Glutamatergic neuron (in vitro differentiated cells): ENCODE measurements around the gene MYOG. TPM values are rescaled to one million over a fixed set of nuclear protein-coding genes. Genes with fewer than 3 reads are reported as not detected.
A peak's percentile ranks its signal among the peaks of the same experiment; 100 is the strongest.

Experiments used
- DNase-seq: peaks from one replicate; pipeline ENCODE4 v3.0.0; 2022
- H3K27ac Mint-ChIP-seq: one replicate; pipeline ENCODE4 v1.8.0; 2020; ENCODE audit warnings: mild to moderate bottlenecking, mixed read lengths, inconsistent platforms; ENCODE audit not compliant: unreplicated experiment
- H3K27me3 Mint-ChIP-seq: one replicate; pipeline ENCODE4 v1.8.0; 2020; ENCODE audit warnings: mild to moderate bottlenecking, moderate library complexity, mixed read lengths, inconsistent platforms; ENCODE audit not compliant: unreplicated experiment
- H3K36me3 Mint-ChIP-seq: one replicate; pipeline ENCODE4 v1.8.0; 2020; ENCODE audit warnings: mild to moderate bottlenecking, mixed read lengths, inconsistent platforms; ENCODE audit not compliant: unreplicated experiment
- H3K4me1 Mint-ChIP-seq: one replicate; pipeline ENCODE4 v1.8.0; 2020; ENCODE audit warnings: mild to moderate bottlenecking, low read depth, mixed read lengths, inconsistent platforms; ENCODE audit not compliant: unreplicated experiment
- H3K4me3 Mint-ChIP-seq: one replicate; pipeline ENCODE4 v1.8.0; 2020; ENCODE audit warnings: mild to moderate bottlenecking, mixed read lengths, inconsistent platforms; ENCODE audit not compliant: unreplicated experiment
- H3K9me3 Mint-ChIP-seq: one replicate; pipeline ENCODE4 v1.8.0; 2020; ENCODE audit warnings: mild to moderate bottlenecking, moderate library complexity, mixed read lengths, inconsistent platforms; ENCODE audit not compliant: unreplicated experiment
- CTCF ChIP-seq: fragments of 200-600 bp; sonication (generic); IDR thresholded peaks from one replicate; pipeline ENCODE4 v1.5.0; 2021; ENCODE audit not compliant: partially characterized antibody, unreplicated experiment
- total RNA-seq: library from RNA; stranded (reverse); fragmentation: NEBNext Ultra II Directional; extraction: Animal tissue kit (Norgen Biotek cat#: 25700); gene quantifications from one replicate; pipeline ENCODE4 v1.2.1, GENCODE V29; 2021; ENCODE audit not compliant: unreplicated experiment

MYOG gene
- total RNA-seq, 1 donor from 2014 or later, result not detected

- no peak for DNase-seq
- no peak for TF ChIP-seq CTCF
- Mint-ChIP-seq H3K36me3 (no peaks in the 10 kb centered on the region), H3K4me1 (peaks cover 9% of the 10 kb centered on the region), H3K4me3 (no peak overlapping the region), H3K27ac (no peak overlapping the region), H3K9me3 (no peaks in the 10 kb centered on the region), H3K27me3 (peaks cover 25% of the 10 kb centered on the region)
Measured at GRCh38 chr1:203129501-203130231, 43.9 kb upstream of the MYOG start.

GRCh38 chr1:203128716-203129500 is 43.1 kb upstream of the MYOG start:
- H3K27me3 Mint-ChIP-seq, result peaks cover 25% of the 10 kb centered on the region
- H3K9me3 Mint-ChIP-seq, result no peaks in the 10 kb centered on the region
- no peak overlapping the region for H3K4me3 Mint-ChIP-seq
- H3K4me1 Mint-ChIP-seq, result peaks cover 9% of the 10 kb centered on the region
- DNase-seq, result no peak
- TF ChIP-seq CTCF, result no peak
- no peaks in the 10 kb centered on the region for H3K36me3 Mint-ChIP-seq
- no peak overlapping the region for H3K27ac Mint-ChIP-seq

- no peaks in the 10 kb centered on the region for H3K36me3 Mint-ChIP-seq
- no peak for TF ChIP-seq CTCF
- no peak overlapping the region for H3K27ac Mint-ChIP-seq
- H3K4me3 Mint-ChIP-seq, result peak overlapping the region; percentile 80
- no peak for DNase-seq
- peaks cover 9% of the 10 kb centered on the region for H3K4me1 Mint-ChIP-seq
- H3K9me3 Mint-ChIP-seq, result peaks cover 1% of the 10 kb centered on the region
- H3K27me3 Mint-ChIP-seq, result peaks cover 25% of the 10 kb centered on the region
Measured at GRCh38 chr1:203128431-203128715, 42.6 kb upstream of the MYOG start.

GRCh38 chr1:203127666-203128430 is 42.0 kb upstream of the MYOG start, which contains the start of gene ADORA1:
TSS of gene ADORA1 (plus strand) at chr1:203127726. CDS start at chr1:203128842, 1,116 bp downstream.
- TF ChIP-seq CTCF, result peak; percentile 19
- Mint-ChIP-seq H3K27me3 (peaks cover 25% of the 10 kb centered on the region), H3K9me3 (peaks cover 1% of the 10 kb centered on the region), H3K27ac (peak within 1 kb of the TSS; percentile 13), H3K4me1 (peaks cover 9% of the 10 kb centered on the region), H3K36me3 (no peaks in the 10 kb centered on the region), H3K4me3 (peak within 1 kb of the TSS; percentile 80)
- peak; percentile 77 for DNase-seq
